NCI-H187 (cell line): ENCODE measurements around the gene MYO15A.
A peak's percentile ranks its signal among the peaks of the same experiment; 100 is the strongest.

ENCODE experiments used
- DNase-seq, 2 experiments: peaks; one replicate each; lab custom pipeline; 2025; lab: John Stamatoyannopoulos, UW

MYO15A gene

GRCh38 chr17:18159551-18160120 lies 51.1 kb downstream of the MYO15A start:
- DNase-seq = no peak

GRCh38 chr17:18160128-18160856 lies 51.7 kb downstream of the MYO15A start:
- no peak for DNase-seq

- no peak for DNase-seq
Observed at GRCh38 chr17:18161207-18162145, 52.9 kb downstream of the MYO15A start.

GRCh38 chr17:18163547-18163946 lies 55.0 kb downstream of the MYO15A start:
- no peak for DNase-seq

- no peak for DNase-seq
Observed at GRCh38 chr17:18166894-18167293, 58.3 kb downstream of the MYO15A start.

- no peak for DNase-seq
Observed at GRCh38 chr17:18167421-18167820, 58.9 kb downstream of the MYO15A start.

- DNase-seq = no peak
Observed at GRCh38 chr17:18172531-18173278, 64.1 kb downstream of the MYO15A start.

GRCh38 chr17:18173740-18174139 lies 65.2 kb downstream of the MYO15A start:
- no peak for DNase-seq

- no peak for DNase-seq
Observed at GRCh38 chr17:18176176-18176575, 67.6 kb downstream of the MYO15A start.

GRCh38 chr17:18177133-18177532 lies 68.6 kb downstream of the MYO15A start:
- no peak for DNase-seq

- DNase-seq = no peak
Observed at GRCh38 chr17:18177722-18178121, 69.2 kb downstream of the MYO15A start.

- DNase-seq = no peak
Observed at GRCh38 chr17:18179196-18179595, 70.6 kb downstream of the MYO15A start.

GRCh38 chr17:18179804-18180203 lies 71.2 kb downstream of the MYO15A start:
- DNase-seq = no peak

- DNase-seq = no peak
Observed at GRCh38 chr17:18181358-18181757, 72.8 kb downstream of the MYO15A start.

GRCh38 chr17:18182110-18182977 lies 73.8 kb downstream of the MYO15A start:
- DNase-seq = no peak

GRCh38 chr17:18182978-18183333 lies 74.4 kb downstream of the MYO15A start:
- peak in 1 of 2 experiments; percentile 38 for DNase-seq

- peak; percentile 79 to 87 for DNase-seq
Observed at GRCh38 chr17:18183334-18184142, 75.0 kb downstream of the MYO15A start, which contains the start of gene ALKBH5. Gene ALKBH5 (plus strand): TSS chr17:18183828. CDS start chr17:18184244, 416 bp downstream.

- no peak for DNase-seq
Observed at GRCh38 chr17:18184143-18185031, 75.8 kb downstream of the MYO15A start.

GRCh38 chr17:18185391-18185790 lies 76.8 kb downstream of the MYO15A start:
- no peak for DNase-seq
